B cell (primary cell): Measurements from ENCODE around the gene TNRC6C. TPM values are rescaled to one million over a fixed set of nuclear protein-coding genes. Genes with fewer than 3 reads are reported as not detected.
A peak's percentile ranks its signal among the peaks of the same experiment; 100 is the strongest.

Experiments
- ATAC-seq: fragments of 200-7000 bp; cut with Tn5 transposase; one replicate; pipeline ENCODE4 v1.10.0; 2021; ENCODE audit warnings: low read depth, mild to moderate bottlenecking, moderate number of reproducible peaks, moderate library complexity
- CTCF ChIA-PET: fragments of 350-600 bp; sonication (Branson Sonifier 250); formaldehyde crosslinking; loops from one replicate; lab custom pipeline; 2021; ENCODE audit warnings: antibody characterized with exemption, inconsistent platforms; lab: Charles Lee
- POLR2A ChIA-PET: fragments of 350-600 bp; sonication (Branson Sonifier 250); formaldehyde crosslinking; loops from one replicate; lab custom pipeline; 2021; ENCODE audit warnings: antibody characterized with exemption; lab: Charles Lee
- DNase-seq: peaks from one replicate; pipeline ENCODE4 v3.0.0; 2013
- H2AFZ ChIP-seq: 2 replicates; pipeline ENCODE4 v1.6.1; 2012; ENCODE audit warnings: mild to moderate bottlenecking, low read depth, low read length; ENCODE audit not compliant: insufficient read depth, poor library complexity, severe bottlenecking
- H3K27ac ChIP-seq, 2 donors: 1 replicate in 1 of 2; 2 replicates in 1 of 2; pipeline ENCODE4 v1.5.1; 2012 to 2013; ENCODE audit warnings: low read length in 2 of 2, mild to moderate bottlenecking in 2 of 2, moderate library complexity in 1 of 2
- H3K27me3 ChIP-seq, 4 experiments: fragments of 200-600 bp in 1 of 4; sonication (generic) in 1 of 4; replicated peaks in 1 of 4; 1 replicate in 2 of 4; 2 replicates in 2 of 4; pipeline versions ENCODE4 v1.6.1 to v1.7.0; 2013 to 2016; ENCODE audit warnings: low read length in 3 of 4, mild to moderate bottlenecking in 2 of 4, mixed read lengths in 1 of 4, moderate library complexity in 1 of 4; ENCODE audit not compliant: insufficient read depth in 4 of 4, control insufficient read depth in 3 of 4; ENCODE audit errors: control extremely low read depth in 1 of 4
- H3K36me3 ChIP-seq, 2 experiments: replicated peaks in 1 of 2; 1 replicate in 1 of 2; 2 replicates in 1 of 2; pipeline versions ENCODE4 v1.6.1 to v1.7.1; 2013; ENCODE audit warnings: low read length in 1 of 2; ENCODE audit not compliant: insufficient read depth in 2 of 2, control insufficient read depth in 1 of 2; ENCODE audit errors: control extremely low read depth in 1 of 2, extremely low read depth in 1 of 2
- H3K4me1 ChIP-seq, 2 donors: fragments of 200-600 bp in 1 of 2; sonication (generic) in 1 of 2; 1 replicate in 1 of 2; 2 replicates in 1 of 2; pipeline versions ENCODE4 v1.5.1 to v1.6.1; 2013 to 2017; ENCODE audit warnings: low read length in 2 of 2; ENCODE audit not compliant: control insufficient read depth in 2 of 2, insufficient read depth in 2 of 2
- H3K4me2 ChIP-seq: replicated peaks from 2 replicates; pipeline ENCODE3; 2012; ENCODE audit warnings: mild to moderate bottlenecking, low read depth, low read length; ENCODE audit not compliant: poor library complexity, severe bottlenecking
- H3K4me3 ChIP-seq, 5 experiments: fragments of 200-600 bp in 1 of 5; sonication (generic) in 1 of 5; 1 replicate in 3 of 5; 2 replicates in 2 of 5; pipeline versions ENCODE4 v1.5.1 to v1.7.0; 2011 to 2016; ENCODE audit warnings: low read length in 4 of 5, mild to moderate bottlenecking in 4 of 5, low read depth in 2 of 5, control low read depth in 1 of 5, moderate library complexity in 1 of 5; ENCODE audit not compliant: insufficient read depth in 1 of 5; ENCODE audit errors: control extremely low read depth in 1 of 5, extremely low read depth in 1 of 5
- H3K79me2 ChIP-seq: fragments of 200-600 bp; sonication (generic); one replicate; pipeline ENCODE4 v1.6.0; 2016; ENCODE audit warnings: low read length; ENCODE audit not compliant: control insufficient read depth, insufficient read depth
- H3K9ac ChIP-seq: fragments of 200-600 bp; sonication (generic); 2 replicates; pipeline ENCODE4 v1.6.1; 2017; ENCODE audit warnings: mild to moderate bottlenecking, low read length, moderate library complexity
- H3K9me3 ChIP-seq, 3 donors: one replicate each; pipeline versions ENCODE4 v1.6.1 to v1.7.1; 2013; ENCODE audit warnings: low read length in 2 of 3; ENCODE audit not compliant: control insufficient read depth in 2 of 3, insufficient read depth in 1 of 3; ENCODE audit errors: control extremely low read depth in 1 of 3
- H4K20me1 ChIP-seq: 2 replicates; pipeline ENCODE4 v1.6.0; 2012; ENCODE audit warnings: mild to moderate bottlenecking, low read length; ENCODE audit not compliant: insufficient read depth, control insufficient read depth, poor library complexity, severe bottlenecking
- H3K27ac Mint-ChIP-seq: one replicate; pipeline ENCODE4 v1.8.0; 2021; ENCODE audit warnings: mixed read lengths
- H3K27me3 Mint-ChIP-seq: one replicate; pipeline ENCODE4 v1.8.0; 2021; ENCODE audit warnings: mixed read lengths
- H3K4me1 Mint-ChIP-seq: one replicate; pipeline ENCODE4 v1.8.0; 2021; ENCODE audit warnings: mixed read lengths
- H3K4me3 Mint-ChIP-seq: one replicate; pipeline ENCODE4 v1.8.0; 2021; ENCODE audit warnings: mixed read lengths
- H3K9me3 Mint-ChIP-seq: one replicate; pipeline ENCODE4 v1.8.0; 2022; ENCODE audit warnings: mixed read lengths; ENCODE audit not compliant: insufficient read depth
- CTCF ChIP-seq: fragments of 200-600 bp; IDR thresholded peaks from one replicate; pipeline ENCODE4 v1.8.0; 2022; ENCODE audit warnings: antibody characterized with exemption, mild to moderate bottlenecking
- EZH2 ChIP-seq: IDR thresholded peaks from 2 replicates; pipeline ENCODE4 v1.6.1; 2012; ENCODE audit warnings: borderline replicate concordance, low read depth, mild to moderate bottlenecking, moderate library complexity, low read length; ENCODE audit not compliant: insufficient read depth, poor library complexity, severe bottlenecking
- WGBS: methylation state at CpG from one replicate; pipeline ENCODE4 v1.1.5; 2013; ENCODE audit warnings: missing lambda C conversion rate; ENCODE audit not compliant: insufficient coverage; 5-methylcytosine and 5-hydroxymethylcytosine counted together
- intact Hi-C: fragments of 100-400 bp; cut with micrococcal nuclease; formaldehyde crosslinking; loops from one replicate; pipeline ENCODE4 v1.10.0; 2022
- polyA plus RNA-seq: library from polyadenylated mRNA; depleted of rRNA; stranded (reverse); fragments of >200 nt; gene quantifications from 2 replicates; pipeline ENCODE4 v1.2.3, GENCODE V29; 2012
- total RNA-seq, 2 donors: library from RNA; stranded (reverse); fragments of 120-200 nt in 1 of 2; gene quantifications; 1 replicate in 1 of 2; 2 replicates in 1 of 2; pipeline versions ENCODE4 v1.2.3 to v1.2.4, GENCODE V29; 2013 to 2022

Gene TNRC6C
- total and polyA plus RNA-seq, 2 donors (not counting 1 experiment from before 2014, with no cell fraction given) = 3.9 to 63.8 TPM

GRCh38 chr17:78132084-78132676 is 173.7 kb downstream of the TNRC6C start:
- WGBS = under 1% methylated on average over 37 of the region's 38 CpGs
- Histone ChIP-seq H3K4me2 (peak overlapping the region; percentile 100), H3K27me3 (no peaks in the 10 kb centered on the region), H3K4me3 (peak overlapping the region in 4 of 5 experiments; percentile 85 to 96 (median 92)), H3K9ac (peak overlapping the region; percentile 91), H2AFZ (no peak overlapping the region), H3K36me3 (peaks cover 0 to 54% of the 10 kb centered on the region in 2 experiments), H4K20me1 (peaks cover 77% of the 10 kb centered on the region), H3K27ac (peak overlapping the region; percentile 88 to 92), H3K4me1 (peaks cover 53 to 79% of the 10 kb centered on the region in 2 donors), H3K79me2 (peaks cover 76% of the 10 kb centered on the region), H3K9me3 (no peaks in the 10 kb centered on the region)
- Mint-ChIP-seq H3K4me1 (peaks cover 70% of the 10 kb centered on the region), H3K27me3 (no peaks in the 10 kb centered on the region), H3K9me3 (no peaks in the 10 kb centered on the region), H3K27ac (peak overlapping the region; percentile 95), H3K4me3 (peak overlapping the region; percentile 99)
- ChIA-PET CTCF (interaction anchor here (1.0 to 14.1 kb wide), 2 partner anchors 10 to 45 kb away, joined by 3 to 357 read pairs; partner anchors contain the start of genes SYNGR2 and TK1), POLR2A (interaction anchor here (0.6 to 22.6 kb wide), 8 partner anchors 9 to 603 kb away, joined by 3 to 432 read pairs (median 6); partner anchors contain the start of gene SYNGR2)
- TF ChIP-seq CTCF (peak; percentile 27), EZH2 (no peak)
- peak; percentile 61 for ATAC-seq
- intact Hi-C loops = loop anchor here (1.0 to 10.0 kb wide), 8 partner anchors 8 to 1703 kb away; partner anchors contain the start of genes C17orf99, CBX4 and SYNGR2
- peak; percentile 94 for DNase-seq

- H3K9ac ChIP-seq = peak overlapping the region; percentile 91
Measured at GRCh38 chr17:78132767-78133178, 174.3 kb downstream of the TNRC6C start.

More at GRCh38 chr17:78132767-78133178, 174.3 kb downstream of the TNRC6C start:
- DNase-seq = no peak
- H3K27me3 Mint-ChIP-seq = no peaks in the 10 kb centered on the region
- no peak for ATAC-seq
- intact Hi-C loops = loop anchor here (1.0 to 10.0 kb wide), 8 partner anchors 8 to 1702 kb away; partner anchors contain the start of genes C17orf99, CBX4 and SYNGR2
- H3K4me3 Mint-ChIP-seq = peak overlapping the region; percentile 99
- peaks cover 70% of the 10 kb centered on the region for H3K4me1 Mint-ChIP-seq
- ChIA-PET CTCF (interaction anchor here (1.0 to 14.1 kb wide), 5 partner anchors 8 to 45 kb away, joined by 3 to 357 read pairs (median 25); partner anchors contain the start of genes SYNGR2 and TK1), POLR2A (interaction anchor here (0.9 to 22.6 kb wide), 7 partner anchors 9 to 42 kb away, joined by 5 to 432 read pairs (median 9); partner anchors contain the start of gene SYNGR2)
- Histone ChIP-seq H4K20me1 (peaks cover 77% of the 10 kb centered on the region), H3K9me3 (no peaks in the 10 kb centered on the region), H3K36me3 (peaks cover 0 to 60% of the 10 kb centered on the region in 2 experiments), H2AFZ (no peak overlapping the region), H3K4me3 (peak overlapping the region; percentile 5 to 96 (median 89)), H3K27ac (peak overlapping the region; percentile 88 to 92), H3K27me3 (no peaks in the 10 kb centered on the region), H3K4me1 (peaks cover 58 to 79% of the 10 kb centered on the region in 2 donors), H3K79me2 (peaks cover 70% of the 10 kb centered on the region), H3K4me2 (peak overlapping the region; percentile 100)
- H3K9me3 Mint-ChIP-seq = no peaks in the 10 kb centered on the region
- peak overlapping the region; percentile 95 for H3K27ac Mint-ChIP-seq
- TF ChIP-seq EZH2 = no peak
- no peak for TF ChIP-seq CTCF
- WGBS = 78% methylated on average over 4 of the region's 9 CpGs
